HL-60 (cell line): ENCODE data around the gene GALP.

Experiments used
- DNase-seq, 2 experiments: peaks; one replicate each; pipeline ENCODE4 v3.0.0-alpha.2; 2010 to 2020; ENCODE audit warnings: low read depth in 1 of 2, low spot score in 1 of 2
- H3K27ac ChIP-seq: fragments of 250-450 bp; sonication (Bioruptor Pico); replicated peaks from 2 replicates; pipeline ENCODE4 v1.5.1; 2020; ENCODE audit warnings: mild to moderate bottlenecking, moderate library complexity
- H3K27me3 ChIP-seq: fragments of 250-450 bp; sonication (Bioruptor Pico); 2 replicates; pipeline ENCODE4 v1.5.1; 2021; ENCODE audit warnings: mild to moderate bottlenecking, moderate library complexity; ENCODE audit not compliant: insufficient read depth, poor library complexity, severe bottlenecking
- H3K4me3 ChIP-seq: replicated peaks from 2 replicates; pipeline ENCODE4 v1.5.1; 2011; ENCODE audit warnings: mild to moderate bottlenecking, control low read depth, low read length; ENCODE audit not compliant: insufficient read depth
- CTCF ChIP-seq: IDR thresholded peaks from one replicate; pipeline ENCODE4 v1.5.1; 2011; ENCODE audit warnings: low read length, control low read depth, inconsistent platforms; ENCODE audit not compliant: insufficient read depth
- GABPA ChIP-seq: IDR thresholded peaks from 2 replicates; pipeline ENCODE4 v1.6.1; 2012; ENCODE audit warnings: low read depth
- POLR2AphosphoS5 ChIP-seq: IDR thresholded peaks from 2 replicates; pipeline ENCODE4 v1.6.1; 2012; ENCODE audit warnings: low read depth
- REST ChIP-seq: IDR thresholded peaks from 2 replicates; pipeline ENCODE4 v1.6.1; 2012; ENCODE audit warnings: low read depth; ENCODE audit not compliant: insufficient replicate concordance
- SPI1 ChIP-seq: IDR thresholded peaks from 2 replicates; pipeline ENCODE4 v1.6.1; 2012; ENCODE audit warnings: low read depth, mild to moderate bottlenecking, borderline replicate concordance

GALP gene

GRCh38 chr19:56132316-56132822 is 43.4 kb upstream of the GALP start:
- no peak for DNase-seq
- H3K27ac ChIP-seq, result no peak overlapping the region
- no peaks in the 10 kb centered on the region for H3K27me3 ChIP-seq
- no peak for TF ChIP-seq SPI1
- no peak for TF ChIP-seq POLR2AphosphoS5
- no peak for TF ChIP-seq CTCF
- no peak for TF ChIP-seq REST
- TF ChIP-seq GABPA, result no peak
- H3K4me3 ChIP-seq, result no peak overlapping the region

- Histone ChIP-seq H3K4me3 (no peak overlapping the region), H3K27me3 (no peaks in the 10 kb centered on the region), H3K27ac (no peak overlapping the region)
- DNase-seq, result no peak
- TF ChIP-seq REST, result no peak
- no peak for TF ChIP-seq GABPA
- no peak for TF ChIP-seq CTCF
- no peak for TF ChIP-seq POLR2AphosphoS5
- no peak for TF ChIP-seq SPI1
Measured at GRCh38 chr19:56133858-56134653, 41.8 kb upstream of the GALP start.

- no peak overlapping the region for H3K27ac ChIP-seq
- H3K4me3 ChIP-seq, result no peak overlapping the region
- DNase-seq, result no peak
- TF ChIP-seq REST (no peak), POLR2AphosphoS5 (no peak), SPI1 (no peak)
- H3K27me3 ChIP-seq, result no peaks in the 10 kb centered on the region
Measured at GRCh38 chr19:56134654-56134921, 41.2 kb upstream of the GALP start.
